K562 (cell line): Measurements from ENCODE around the gene PPM1M. TPM values are rescaled to one million over a fixed set of nuclear protein-coding genes. Genes with fewer than 3 reads are reported as not detected.

Experiments used
- DDX20 ChIP-seq: fragments of 450-650 bp; IDR thresholded peaks from 2 replicates; pipeline ENCODE4 v1.6.1; 2016; ENCODE audit warnings: missing genetic modification characterization, low read depth, mild to moderate bottlenecking, missing compliant biosample characterization, moderate library complexity
- HDAC6 ChIP-seq: IDR thresholded peaks from 2 replicates; pipeline ENCODE4 v1.6.1; 2012; ENCODE audit warnings: low read depth, mild to moderate bottlenecking, control low read depth, inconsistent platforms, low read length, moderate library complexity
- KLF13 ChIP-seq: fragments of 450-650 bp; IDR thresholded peaks from 2 replicates; pipeline ENCODE4 v1.6.1; 2016; ENCODE audit warnings: missing genetic modification characterization, low read depth, mild to moderate bottlenecking, missing compliant biosample characterization, moderate library complexity, borderline replicate concordance
- MAX ChIP-seq: sonication (generic); formaldehyde crosslinking; IDR thresholded peaks from 2 replicates; pipeline ENCODE4 v1.9.0; 2022; ENCODE audit warnings: mild to moderate bottlenecking, missing genetic modification reagents
- MLLT1 ChIP-seq, 2 experiments: fragments of 450-650 bp; IDR thresholded peaks; 2 replicates each; pipeline ENCODE4 v1.6.1; 2016
- PHF20 ChIP-seq: fragments of 450-650 bp; IDR thresholded peaks from 2 replicates; pipeline ENCODE4 v1.6.1; 2018; ENCODE audit not compliant: partially characterized antibody
- POU5F1 ChIP-seq: fragments of 150-350 bp; IDR thresholded peaks from 2 replicates; pipeline ENCODE4 v1.6.1; 2014; ENCODE audit warnings: borderline replicate concordance, low read length, low read depth, mild to moderate bottlenecking; ENCODE audit not compliant: partially characterized antibody
- PREB ChIP-seq: sonication (generic); formaldehyde crosslinking; IDR thresholded peaks from 2 replicates; pipeline ENCODE4 v1.8.1; 2023; ENCODE audit warnings: mild to moderate bottlenecking, missing genetic modification reagents
- REST ChIP-seq, 2 experiments: fragments of 450-650 bp; formaldehyde crosslinking in 1 of 2; IDR thresholded peaks; 2 replicates each; pipeline versions ENCODE4 v1.4.0 to v1.6.1; 2014 to 2020; ENCODE audit warnings: mild to moderate bottlenecking in 2 of 2, borderline replicate concordance in 1 of 2, low read depth in 1 of 2
- SP1 ChIP-seq: sonication (generic); formaldehyde crosslinking; IDR thresholded peaks from 2 replicates; pipeline ENCODE4 v1.8.1; 2022; ENCODE audit warnings: mild to moderate bottlenecking, missing genetic modification reagents
- TAF15 ChIP-seq: fragments of 200-400 bp; formaldehyde crosslinking; IDR thresholded peaks from 2 replicates; pipeline ENCODE4 v1.6.1; 2017; ENCODE audit warnings: mild to moderate bottlenecking, low read depth, low read length, moderate library complexity
- polyA plus RNA-seq, 8 experiments: library from polyadenylated mRNA; depleted of rRNA in 4 of 8; stranded (reverse) in 5 of 8; unstranded in 3 of 8; fragments of >200 nt; fragmentation: Nextera tagmentation in 2 of 8; fragmentation: Illumina TruSeq in 1 of 8; extraction: Ambion mirVana in 2 of 8; extraction: Trizol in 1 of 8; gene quantifications; 2 replicates each; pipeline versions ENCODE4 v1.2.1 to v1.2.3, GENCODE V29; 2011 to 2014; ENCODE audit warnings: inconsistent platforms in 1 of 8, missing spikeins in 1 of 8
- total RNA-seq, 7 experiments: library from RNA; depleted of rRNA in 6 of 7; stranded (reverse); fragments of >200 nt in 6 of 7; fragmentation: Illumina TruSeq in 2 of 7; extraction: Trizol in 2 of 7; gene quantifications; 2 replicates each; pipeline versions ENCODE4 v1.2.1 to v1.2.3, GENCODE V29; 2011 to 2021; ENCODE audit warnings: low replicate concordance in 1 of 7

Gene PPM1M
- total and polyA plus RNA-seq, 9 of the 15 experiments (the other 6 are each of a cell fraction or from before 2014, with no cell fraction given), result 1.4 to 9.2 (median 4.4) TPM

- TF ChIP-seq REST (IDR thresholded peaks at IDR 0.05; ENCODE audit: borderline replicate concordance), result no peak
- TF ChIP-seq REST (CRISPR knock-in tag; IDR thresholded peaks at IDR 0.05; ENCODE audit: low read depth), result 0 out of 2 replicates have a peak, but pooled peaks have one; percentile 11
- peak; percentile 23; the same call in 1 of the 2 replicates for TF ChIP-seq MAX
- no peak for TF ChIP-seq HDAC6
- TF ChIP-seq POU5F1, result peak; percentile 77
- TF ChIP-seq PREB, result no peak
- TF ChIP-seq SP1 (CRISPR knock-in tag), result 0 out of 2 replicates have a peak, but pooled peaks have one; percentile 13
- no peak for TF ChIP-seq TAF15
- TF ChIP-seq PHF20, result peak; percentile 52
- TF ChIP-seq KLF13, result peak; percentile 74
- TF ChIP-seq DDX20 (tag), result no peak
- TF ChIP-seq MLLT1 (IDR thresholded peaks at IDR 0.05), result no peak
Measured at GRCh38 chr3:52197842-52198625, 47.5 kb upstream of the PPM1M start, which contains the start of gene ALAS1 (continued).
